A549 (cell line): ENCODE data around the gene UHMK1. TPM values are rescaled to one million over a fixed set of nuclear protein-coding genes. Genes with fewer than 3 reads are reported as not detected.
"Not testable (repeated sequence)": the region's sequence is repeated elsewhere in the genome, so short reads cannot be mapped to it uniquely, and the experiment has no call there.

ENCODE experiments used
- ATAC-seq, 2 experiments: fragments of 200-7000 bp in 1 of 2; fragments of >200 bp in 1 of 2; cut with Nextera tagmentation in 1 of 2; cut with Tn5 transposase in 1 of 2; 3 replicates each; pipeline versions ENCODE4 v1.8.0 to v1.9.1; 2018 to 2020; ENCODE audit warnings: mild to moderate bottlenecking in 1 of 2, moderate library complexity in 1 of 2
- CTCF ChIA-PET: fragments of 300-600 bp; sonication (Branson Sonifier 250); formaldehyde crosslinking; extraction: SDS; loops from one replicate; lab custom pipeline; 2021; ENCODE audit warnings: antibody characterized with exemption, inconsistent platforms; lab: Yijun Ruan, JAX
- POLR2A ChIA-PET: fragments of 350-600 bp; formaldehyde crosslinking; extraction: SDS; loops from one replicate; lab custom pipeline; 2021; ENCODE audit warnings: antibody characterized with exemption, inconsistent platforms; lab: Yijun Ruan, JAX
- DNase-seq, 2 experiments: peaks; one replicate each; pipeline versions ENCODE4 v3.0.0 to v3.0.0-alpha.2; 2011 to 2016; ENCODE audit warnings: low read depth in 1 of 2, low spot score in 1 of 2
- FAIRE-seq: peaks from 2 replicates; lab custom pipeline; 2011; peaks lifted over from hg19 to GRCh38; lab: Jason Lieb, UNC
- H3K27ac ChIP-seq, 2 experiments: fragments of >200 bp; sonication (Bioruptor Twin); formaldehyde crosslinking; 3 replicates each; pipeline ENCODE4 v1.5.1; 2016 to 2017
- H3K4me1 ChIP-seq: fragments of >200 bp; sonication (Bioruptor Twin); formaldehyde crosslinking; 3 replicates; pipeline ENCODE4 v1.6.1; 2016
- H3K4me2 ChIP-seq: fragments of >200 bp; sonication (Bioruptor Twin); formaldehyde crosslinking; 3 replicates; pipeline ENCODE4 v1.6.1; 2016
- H3K4me3 ChIP-seq: fragments of >200 bp; sonication (Bioruptor Twin); formaldehyde crosslinking; 3 replicates; pipeline ENCODE4 v1.5.1; 2016
- H3K9me3 ChIP-seq: fragments of >200 bp; sonication (Bioruptor Twin); formaldehyde crosslinking; 3 replicates; pipeline ENCODE4 v1.6.1; 2016
- BHLHE40 ChIP-seq: IDR thresholded peaks from 2 replicates; pipeline ENCODE4 v1.6.1; 2012; ENCODE audit warnings: low read depth, low read length, inconsistent platforms
- CBX8 ChIP-seq: fragments of 200-600 bp; sonication (generic); IDR thresholded peaks from 2 replicates; pipeline ENCODE4 v1.6.1; 2016
- EP300 ChIP-seq, 2 experiments: fragments of >200 bp; sonication (Bioruptor Twin); formaldehyde crosslinking; IDR thresholded peaks; 2 replicates in 1 of 2; 3 replicates in 1 of 2; pipeline ENCODE4 v1.6.1; 2016 to 2017
- ESRRA ChIP-seq: fragments of 150-350 bp; IDR thresholded peaks from 2 replicates; pipeline ENCODE4 v1.6.1; 2014; ENCODE audit warnings: mild to moderate bottlenecking, low read length, borderline replicate concordance
- FOSB ChIP-seq: fragments of 250-450 bp; sonication (Bioruptor Pico); IDR thresholded peaks from 2 replicates; pipeline ENCODE4 v1.5.0; 2020; ENCODE audit warnings: mild to moderate bottlenecking, moderate library complexity
- FOXS1 ChIP-seq: fragments of 250-450 bp; sonication (Bioruptor Pico); IDR thresholded peaks from 2 replicates; pipeline ENCODE4 v1.5.0; 2020; ENCODE audit warnings: mild to moderate bottlenecking, moderate library complexity
- GATA3 ChIP-seq: IDR thresholded peaks from 2 replicates; pipeline ENCODE4 v1.6.1; 2012; ENCODE audit warnings: borderline replicate concordance
- HDAC2 ChIP-seq: fragments of 200-600 bp; sonication (generic); IDR thresholded peaks from 2 replicates; pipeline ENCODE4 v1.6.1; 2016
- HOXB13 ChIP-seq: fragments of 250-450 bp; sonication (Bioruptor Pico); IDR thresholded peaks from 2 replicates; pipeline ENCODE4 v1.5.0; 2020; ENCODE audit warnings: low read depth, mild to moderate bottlenecking, moderate library complexity
- JUN ChIP-seq, 2 experiments: fragments of >200 bp; sonication (Bioruptor Twin); formaldehyde crosslinking; IDR thresholded peaks; 2 replicates in 1 of 2; 3 replicates in 1 of 2; pipeline ENCODE4 v1.6.1; 2016 to 2017
- KDM5A ChIP-seq: fragments of 200-600 bp; sonication (generic); IDR thresholded peaks from 2 replicates; pipeline ENCODE4 v1.6.1; 2016; ENCODE audit warnings: antibody characterized with exemption, mild to moderate bottlenecking
- MAX ChIP-seq: IDR thresholded peaks from 2 replicates; pipeline ENCODE4 v1.6.1; 2012
- MYC ChIP-seq: IDR thresholded peaks from 2 replicates; pipeline ENCODE4 v1.6.1; 2012; ENCODE audit warnings: mild to moderate bottlenecking, inconsistent platforms, low read length, improper control_type of control experiment, borderline replicate concordance
- PHF8 ChIP-seq: fragments of 200-600 bp; sonication (generic); IDR thresholded peaks from 2 replicates; pipeline ENCODE4 v1.6.1; 2016; ENCODE audit warnings: low read depth, mild to moderate bottlenecking, antibody characterized with exemption, moderate library complexity, borderline replicate concordance
- POLR2A ChIP-seq: IDR thresholded peaks from 2 replicates; pipeline ENCODE4 v1.6.1; 2012; ENCODE audit warnings: mild to moderate bottlenecking, low read length
- POLR2AphosphoS2 ChIP-seq: conservative IDR thresholded peaks from 2 replicates; pipeline ENCODE4 v1.6.1; 2012; ENCODE audit warnings: low read length, improper control_type of control experiment, inconsistent platforms
- RNF2 ChIP-seq: fragments of 200-600 bp; sonication (generic); IDR thresholded peaks from 2 replicates; pipeline ENCODE4 v1.6.1; 2016; ENCODE audit warnings: low read depth, mild to moderate bottlenecking, antibody characterized with exemption, moderate library complexity, borderline replicate concordance
- TP53 ChIP-seq: fragments of 250-450 bp; sonication (Bioruptor Pico); IDR thresholded peaks from 2 replicates; pipeline ENCODE4 v1.5.0; 2021; ENCODE audit warnings: mild to moderate bottlenecking, moderate library complexity
- ZNF302 ChIP-seq: fragments of 250-450 bp; sonication (Bioruptor Pico); IDR thresholded peaks from 2 replicates; pipeline ENCODE4 v1.9.0; 2021; ENCODE audit warnings: inconsistent platforms, mild to moderate bottlenecking, moderate library complexity
- WGBS: methylation state at CpG from one replicate; pipeline ENCODE4 v1.1.6; 2017; ENCODE audit errors: missing lambda C conversion rate; 5-methylcytosine and 5-hydroxymethylcytosine counted together
- polyA minus RNA-seq: library from RNA; depleted of rRNA, polyadenylated mRNA; stranded (reverse); fragments of >200 nt; gene quantifications from 2 replicates; pipeline ENCODE4 v1.2.3, GENCODE V29; 2011; rRNA and poly(A)+ RNA removed
- polyA plus RNA-seq, 4 experiments: library from polyadenylated mRNA; depleted of rRNA in 3 of 4; stranded (reverse); fragments of >200 nt; fragmentation: RNase III in 1 of 4; extraction: RNeasy Plus Mini Kit Qiagen cat#74134 plus additional on column Dnase treatment in 1 of 4; gene quantifications; 2 replicates in 3 of 4; 3 replicates in 1 of 4; pipeline ENCODE4 v1.2.3, GENCODE V29; 2011 to 2017
- TF ChIP-seq, protein P1 (sequence below): fragments of >200 bp; sonication (Bioruptor Twin); formaldehyde crosslinking; IDR thresholded peaks from 2 replicates; pipeline ENCODE4 v1.6.1; 2016
- TF ChIP-seq, protein P2 (sequence below): fragments of >200 bp; sonication (Bioruptor Twin); formaldehyde crosslinking; IDR thresholded peaks from 3 replicates; pipeline ENCODE4 v1.6.1; 2016
- TF ChIP-seq, protein P3 (sequence below): fragments of 200-600 bp; sonication (generic); IDR thresholded peaks from 2 replicates; pipeline ENCODE4 v1.6.1; 2016; ENCODE audit warnings: antibody characterized with exemption, mild to moderate bottlenecking, moderate library complexity

Gene UHMK1
- polyA plus RNA-seq (2011; rRNA removed) = 33.0 and 42.2 TPM in 2 replicates
- polyA plus RNA-seq (2012; cell fraction: cytosol; rRNA removed) = 3.9 and 4.5 TPM in 2 replicates
- 2.0 and 3.4 TPM in 2 replicates for polyA plus RNA-seq (2012; cell fraction: nucleus; rRNA removed)
- polyA plus RNA-seq (2017; fragmentation: RNase III; extraction: RNeasy Plus Mini Kit Qiagen cat#74134 plus additional on column Dnase treatment) = 20.2 to 21.7 TPM (median 21.0 TPM) in 3 replicates
- polyA minus RNA-seq = 35.9 and 36.9 TPM in 2 replicates

GRCh38 chr1:162497723-162498495 is at the start of gene UHMK1:
Gene UHMK1 (plus strand): TSS chr1:162497818. CDS start chr1:162498001, 183 bp downstream.
- ChIA-PET CTCF (no interaction called here), POLR2A (no interaction called here)
- TF ChIP-seq MAX = peak; percentile 76
- TF ChIP-seq HDAC2 = peak; percentile 80; the same call in 1 of the 2 replicates
- TF ChIP-seq HOXB13 (CRISPR knock-in tag) = no peak
- TF ChIP-seq, protein P1, sequence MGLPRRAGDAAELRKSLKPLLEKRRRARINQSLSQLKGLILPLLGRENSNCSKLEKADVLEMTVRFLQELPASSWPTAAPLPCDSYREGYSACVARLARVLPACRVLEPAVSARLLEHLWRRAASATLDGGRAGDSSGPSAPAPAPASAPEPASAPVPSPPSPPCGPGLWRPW = no peak
- TF ChIP-seq, protein P2, sequence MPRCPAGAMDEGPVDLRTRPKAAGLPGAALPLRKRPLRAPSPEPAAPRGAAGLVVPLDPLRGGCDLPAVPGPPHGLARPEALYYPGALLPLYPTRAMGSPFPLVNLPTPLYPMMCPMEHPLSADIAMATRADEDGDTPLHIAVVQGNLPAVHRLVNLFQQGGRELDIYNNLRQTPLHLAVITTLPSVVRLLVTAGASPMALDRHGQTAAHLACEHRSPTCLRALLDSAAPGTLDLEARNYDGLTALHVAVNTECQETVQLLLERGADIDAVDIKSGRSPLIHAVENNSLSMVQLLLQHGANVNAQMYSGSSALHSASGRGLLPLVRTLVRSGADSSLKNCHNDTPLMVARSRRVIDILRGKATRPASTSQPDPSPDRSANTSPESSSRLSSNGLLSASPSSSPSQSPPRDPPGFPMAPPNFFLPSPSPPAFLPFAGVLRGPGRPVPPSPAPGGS = peak; percentile 70; the same call in 1 of the 3 replicates
- no peak for TF ChIP-seq ESRRA
- TF ChIP-seq ZNF302 (CRISPR knock-in tag) = no peak
- 0 out of 2 replicates have a peak, but pooled peaks have one; percentile 36 for TF ChIP-seq GATA3
- TF ChIP-seq KDM5A = peak; percentile 98
- peak; percentile 77 for TF ChIP-seq POLR2A
- no peak for TF ChIP-seq TP53 (CRISPR knock-in tag)
- peak; percentile 48 to 88; a peak in 4 of 5 replicates for TF ChIP-seq JUN (IDR thresholded peaks at IDR 0.05)
- TF ChIP-seq, protein P3, sequence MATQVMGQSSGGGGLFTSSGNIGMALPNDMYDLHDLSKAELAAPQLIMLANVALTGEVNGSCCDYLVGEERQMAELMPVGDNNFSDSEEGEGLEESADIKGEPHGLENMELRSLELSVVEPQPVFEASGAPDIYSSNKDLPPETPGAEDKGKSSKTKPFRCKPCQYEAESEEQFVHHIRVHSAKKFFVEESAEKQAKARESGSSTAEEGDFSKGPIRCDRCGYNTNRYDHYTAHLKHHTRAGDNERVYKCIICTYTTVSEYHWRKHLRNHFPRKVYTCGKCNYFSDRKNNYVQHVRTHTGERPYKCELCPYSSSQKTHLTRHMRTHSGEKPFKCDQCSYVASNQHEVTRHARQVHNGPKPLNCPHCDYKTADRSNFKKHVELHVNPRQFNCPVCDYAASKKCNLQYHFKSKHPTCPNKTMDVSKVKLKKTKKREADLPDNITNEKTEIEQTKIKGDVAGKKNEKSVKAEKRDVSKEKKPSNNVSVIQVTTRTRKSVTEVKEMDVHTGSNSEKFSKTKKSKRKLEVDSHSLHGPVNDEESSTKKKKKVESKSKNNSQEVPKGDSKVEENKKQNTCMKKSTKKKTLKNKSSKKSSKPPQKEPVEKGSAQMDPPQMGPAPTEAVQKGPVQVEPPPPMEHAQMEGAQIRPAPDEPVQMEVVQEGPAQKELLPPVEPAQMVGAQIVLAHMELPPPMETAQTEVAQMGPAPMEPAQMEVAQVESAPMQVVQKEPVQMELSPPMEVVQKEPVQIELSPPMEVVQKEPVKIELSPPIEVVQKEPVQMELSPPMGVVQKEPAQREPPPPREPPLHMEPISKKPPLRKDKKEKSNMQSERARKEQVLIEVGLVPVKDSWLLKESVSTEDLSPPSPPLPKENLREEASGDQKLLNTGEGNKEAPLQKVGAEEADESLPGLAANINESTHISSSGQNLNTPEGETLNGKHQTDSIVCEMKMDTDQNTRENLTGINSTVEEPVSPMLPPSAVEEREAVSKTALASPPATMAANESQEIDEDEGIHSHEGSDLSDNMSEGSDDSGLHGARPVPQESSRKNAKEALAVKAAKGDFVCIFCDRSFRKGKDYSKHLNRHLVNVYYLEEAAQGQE = no peak
- TF ChIP-seq PHF8 = peak; percentile 88
- Histone ChIP-seq H3K4me1 (peaks cover 11% of the 10 kb centered on the region; the same call in 1 of the 3 replicates), H3K27ac (peak within 1 kb of the TSS; percentile 90 to 94), H3K4me2 (peak within 1 kb of the TSS; percentile 82), H3K9me3 (no peaks in the 10 kb centered on the region), H3K4me3 (peak within 1 kb of the TSS; percentile 87)
- FAIRE-seq (no peak), ATAC-seq (peak; percentile 100), DNase-seq (peak; percentile 92 to 93)
- 1% methylated on average over 20 of the region's 61 CpGs for WGBS

DNA sequence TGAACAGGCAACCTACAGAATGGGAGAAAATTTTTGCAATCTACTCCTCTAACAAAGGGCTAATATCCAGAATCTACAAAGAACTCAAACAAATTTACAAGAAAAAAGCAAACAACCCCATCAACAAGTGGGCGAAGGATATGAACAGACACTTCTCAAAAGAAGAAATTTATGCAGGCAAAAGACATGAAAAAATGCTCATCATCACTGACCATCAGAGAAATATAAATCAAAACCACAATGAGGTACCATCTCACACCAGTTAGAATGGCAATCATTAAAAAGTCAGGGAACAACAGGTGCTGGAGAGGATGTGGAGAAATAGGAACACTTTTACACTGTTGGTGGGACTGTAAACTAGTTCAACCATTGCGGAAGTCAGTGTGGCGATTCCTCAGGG is 43.3 kb upstream of the UHMK1 start:
- FAIRE-seq, H3K9me3 ChIP-seq, DNase-seq, H3K4me2 ChIP-seq, H3K4me1 ChIP-seq, H3K27ac ChIP-seq, H3K4me3 ChIP-seq, POLR2A ChIA-PET, CTCF ChIA-PET, ATAC-seq: not testable (repeated sequence)
- 66% methylated on average over 2 of the region's 3 CpGs for WGBS

- WGBS = 73% methylated on average over 4 of the region's 4 CpGs
- Histone ChIP-seq H3K4me1 (no peaks in the 10 kb centered on the region), H3K27ac (no peak overlapping the region), H3K4me2 (no peak overlapping the region), H3K4me3 (no peak overlapping the region), H3K9me3 (no peaks in the 10 kb centered on the region)
- ChIA-PET POLR2A (no interaction called here), CTCF (no interaction called here)
- FAIRE-seq (no peak), DNase-seq (no peak), ATAC-seq (no peak)
- TF ChIP-seq, protein P3 = no peak
- no peak for TF ChIP-seq POLR2AphosphoS2
- TF ChIP-seq MYC = no peak
- TF ChIP-seq, protein P2 = no peak
- TF ChIP-seq EP300 (IDR thresholded peaks at IDR 0.05) = no peak
- TF ChIP-seq CBX8 = no peak
- no peak for TF ChIP-seq BHLHE40
- TF ChIP-seq FOSB (CRISPR knock-in tag) = no peak
- no peak for TF ChIP-seq RNF2
- no peak for TF ChIP-seq FOXS1 (CRISPR knock-in tag)
Observed at GRCh38 chr1:162456323-162456722, 41.3 kb upstream of the UHMK1 start.
